Caco-2 (cell line): ENCODE data around the gene DENND1A. TPM values are rescaled to one million over a fixed set of nuclear protein-coding genes. Genes with fewer than 3 reads are reported as not detected.

ENCODE experiments used
- BruUV-seq: library from RNA; stranded (reverse); fragments of 400-500 nt; replicated peaks from 2 replicates; lab custom pipeline; 2021; lab: Mats Ljungman, UMichigan
- CTCF ChIA-PET: fragments of 300-600 bp; sonication (Branson Sonifier 250); formaldehyde crosslinking; loops from one replicate; lab custom pipeline; 2022; ENCODE audit warnings: antibody characterized with exemption; lab: Charles Lee
- POLR2A ChIA-PET: fragments of 300-600 bp; sonication (Branson Sonifier 250); formaldehyde crosslinking; loops from one replicate; lab custom pipeline; 2022; ENCODE audit warnings: antibody characterized with exemption; lab: Charles Lee
- DNase-seq, 2 experiments: peaks; one replicate each; pipeline versions ENCODE4 v3.0.0 to v3.0.0-alpha.2; 2020 to 2022
- H3K27me3 ChIP-seq: replicated peaks from 2 replicates; pipeline ENCODE4 v1.6.0; 2011; ENCODE audit warnings: low read length; ENCODE audit not compliant: control insufficient read depth, insufficient read depth
- H3K36me3 ChIP-seq: 2 replicates; pipeline ENCODE4 v1.5.1; 2011; ENCODE audit warnings: low read length; ENCODE audit not compliant: control insufficient read depth, insufficient read depth
- H3K4me1 ChIP-seq: fragments of 250-450 bp; sonication (Bioruptor Pico); 2 replicates; pipeline ENCODE4 v1.5.1; 2020; ENCODE audit warnings: mild to moderate bottlenecking
- H3K4me3 ChIP-seq: 2 replicates; pipeline ENCODE4 v1.5.1; 2011; ENCODE audit warnings: low read depth, mild to moderate bottlenecking, control low read depth, low read length
- H3K9me3 ChIP-seq: fragments of 250-450 bp; sonication (Bioruptor Pico); 2 replicates; pipeline ENCODE4 v1.5.1; 2020; ENCODE audit warnings: mild to moderate bottlenecking, moderate library complexity
- H3K27ac Mint-ChIP-seq: one replicate; pipeline ENCODE4 v1.8.0; 2022; ENCODE audit warnings: mixed read lengths; ENCODE audit not compliant: unreplicated experiment
- H3K27me3 Mint-ChIP-seq: one replicate; pipeline ENCODE4 v1.8.0; 2022; ENCODE audit warnings: mixed read lengths; ENCODE audit not compliant: insufficient read depth, unreplicated experiment
- H3K36me3 Mint-ChIP-seq: one replicate; pipeline ENCODE4 v1.8.0; 2022; ENCODE audit warnings: mild to moderate bottlenecking, mixed read lengths; ENCODE audit not compliant: insufficient read depth, unreplicated experiment
- H3K4me1 Mint-ChIP-seq: one replicate; pipeline ENCODE4 v1.8.0; 2022; ENCODE audit warnings: low read depth, mixed read lengths; ENCODE audit not compliant: unreplicated experiment
- H3K4me3 Mint-ChIP-seq: one replicate; pipeline ENCODE4 v1.8.0; 2022; ENCODE audit warnings: mild to moderate bottlenecking, moderate library complexity, mixed read lengths; ENCODE audit not compliant: unreplicated experiment
- H3K9me3 Mint-ChIP-seq: one replicate; pipeline ENCODE4 v1.8.0; 2022; ENCODE audit warnings: mixed read lengths; ENCODE audit not compliant: unreplicated experiment
- intact Hi-C: fragments of 100-400 bp; cut with micrococcal nuclease; formaldehyde crosslinking; loops from one replicate; pipeline ENCODE4 v1.10.0; 2022; ENCODE audit not compliant: unreplicated experiment
- total RNA-seq: library from RNA; stranded (reverse); gene quantifications from 2 replicates; pipeline ENCODE4 v1.2.3, GENCODE V29; 2022
- TF ChIP-seq, protein P1 (sequence below), 2 experiments: fragments of 200-600 bp in 1 of 2; IDR thresholded peaks; 1 replicate in 1 of 2; 2 replicates in 1 of 2; pipeline versions ENCODE4 v1.5.1 to v1.8.0; 2011 to 2022; ENCODE audit warnings: antibody characterized with exemption in 1 of 2, control low read depth in 1 of 2, inconsistent platforms in 1 of 2, low read depth in 1 of 2, low read length in 1 of 2, mild to moderate bottlenecking in 1 of 2, moderate library complexity in 1 of 2; ENCODE audit not compliant: insufficient read depth in 1 of 2, severe bottlenecking in 1 of 2, unreplicated experiment in 1 of 2

The DENND1A gene
- total RNA-seq, 1 experiment from 2014 or later: 41.6 TPM

DNA sequence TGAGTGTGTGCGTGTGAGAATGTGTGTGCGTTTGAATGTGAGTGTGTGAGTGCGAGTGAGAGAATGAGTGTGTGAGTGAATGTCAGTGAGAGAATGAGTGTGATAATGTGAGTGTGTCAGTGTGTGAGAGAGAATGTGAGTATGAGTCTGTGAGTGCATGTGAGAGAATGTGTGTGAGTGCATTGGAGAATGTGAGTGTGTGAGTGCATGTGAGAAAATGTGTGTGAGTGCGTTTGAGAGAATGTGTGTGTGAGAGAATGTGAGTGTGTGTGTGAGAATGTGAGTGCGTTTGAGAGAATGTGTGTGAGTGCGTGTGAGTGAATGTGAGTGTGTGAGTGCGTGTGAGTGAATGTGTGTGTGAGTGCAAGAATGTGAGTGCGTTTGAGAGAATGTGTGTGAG, 42.7 kb upstream of the DENND1A start:
- Histone ChIP-seq H3K4me1 (no peaks in the 10 kb centered on the region), H3K27me3 (no peaks in the 10 kb centered on the region), H3K36me3 (no peaks in the 10 kb centered on the region), H3K4me3 (no peak overlapping the region), H3K9me3 (peaks cover 8% of the 10 kb centered on the region)
- ChIA-PET CTCF (no interaction called here), POLR2A (no interaction called here)
- TF ChIP-seq, protein P1, sequence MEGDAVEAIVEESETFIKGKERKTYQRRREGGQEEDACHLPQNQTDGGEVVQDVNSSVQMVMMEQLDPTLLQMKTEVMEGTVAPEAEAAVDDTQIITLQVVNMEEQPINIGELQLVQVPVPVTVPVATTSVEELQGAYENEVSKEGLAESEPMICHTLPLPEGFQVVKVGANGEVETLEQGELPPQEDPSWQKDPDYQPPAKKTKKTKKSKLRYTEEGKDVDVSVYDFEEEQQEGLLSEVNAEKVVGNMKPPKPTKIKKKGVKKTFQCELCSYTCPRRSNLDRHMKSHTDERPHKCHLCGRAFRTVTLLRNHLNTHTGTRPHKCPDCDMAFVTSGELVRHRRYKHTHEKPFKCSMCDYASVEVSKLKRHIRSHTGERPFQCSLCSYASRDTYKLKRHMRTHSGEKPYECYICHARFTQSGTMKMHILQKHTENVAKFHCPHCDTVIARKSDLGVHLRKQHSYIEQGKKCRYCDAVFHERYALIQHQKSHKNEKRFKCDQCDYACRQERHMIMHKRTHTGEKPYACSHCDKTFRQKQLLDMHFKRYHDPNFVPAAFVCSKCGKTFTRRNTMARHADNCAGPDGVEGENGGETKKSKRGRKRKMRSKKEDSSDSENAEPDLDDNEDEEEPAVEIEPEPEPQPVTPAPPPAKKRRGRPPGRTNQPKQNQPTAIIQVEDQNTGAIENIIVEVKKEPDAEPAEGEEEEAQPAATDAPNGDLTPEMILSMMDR (IDR thresholded peaks at IDR 0.05; ENCODE audit: insufficient read depth in 1 of 2, low read depth in 1 of 2, low read length in 1 of 2, severe bottlenecking in 1 of 2, unreplicated experiment in 1 of 2): no peak
- H3K36me3 Mint-ChIP-seq: no peaks in the 10 kb centered on the region
- no peak overlapping the region for H3K27ac Mint-ChIP-seq
- no peaks in the 10 kb centered on the region for H3K27me3 Mint-ChIP-seq
- H3K4me1 Mint-ChIP-seq: no peaks in the 10 kb centered on the region
- no peak for DNase-seq
- H3K9me3 Mint-ChIP-seq: no peaks in the 10 kb centered on the region
- no peak overlapping the region for H3K4me3 Mint-ChIP-seq
- intact Hi-C loops: no loop called here
- BruUV-seq: no TSS peak

GRCh38 chr9:123967323-123967722, 37.4 kb upstream of the DENND1A start:
- H3K9me3 Mint-ChIP-seq: no peaks in the 10 kb centered on the region
- TF ChIP-seq, protein P1 (IDR thresholded peaks at IDR 0.05; ENCODE audit: insufficient read depth in 1 of 2, low read depth in 1 of 2, low read length in 1 of 2, severe bottlenecking in 1 of 2, unreplicated experiment in 1 of 2): no peak
- POLR2A ChIA-PET: no interaction called here
- Histone ChIP-seq H3K9me3 (0 out of 2 replicates have a peak, but pooled peaks cover 2% of the 10 kb centered on the region), H3K4me1 (no peaks in the 10 kb centered on the region), H3K4me3 (no peak overlapping the region), H3K36me3 (no peaks in the 10 kb centered on the region), H3K27me3 (no peaks in the 10 kb centered on the region)
- intact Hi-C loops: no loop called here
- CTCF ChIA-PET: no interaction called here
- no peak overlapping the region for H3K4me3 Mint-ChIP-seq
- H3K27me3 Mint-ChIP-seq: no peaks in the 10 kb centered on the region
- no peak overlapping the region for H3K27ac Mint-ChIP-seq
- no peaks in the 10 kb centered on the region for H3K36me3 Mint-ChIP-seq
- H3K4me1 Mint-ChIP-seq: no peaks in the 10 kb centered on the region
- DNase-seq: no peak
- BruUV-seq: no TSS peak

DNA sequence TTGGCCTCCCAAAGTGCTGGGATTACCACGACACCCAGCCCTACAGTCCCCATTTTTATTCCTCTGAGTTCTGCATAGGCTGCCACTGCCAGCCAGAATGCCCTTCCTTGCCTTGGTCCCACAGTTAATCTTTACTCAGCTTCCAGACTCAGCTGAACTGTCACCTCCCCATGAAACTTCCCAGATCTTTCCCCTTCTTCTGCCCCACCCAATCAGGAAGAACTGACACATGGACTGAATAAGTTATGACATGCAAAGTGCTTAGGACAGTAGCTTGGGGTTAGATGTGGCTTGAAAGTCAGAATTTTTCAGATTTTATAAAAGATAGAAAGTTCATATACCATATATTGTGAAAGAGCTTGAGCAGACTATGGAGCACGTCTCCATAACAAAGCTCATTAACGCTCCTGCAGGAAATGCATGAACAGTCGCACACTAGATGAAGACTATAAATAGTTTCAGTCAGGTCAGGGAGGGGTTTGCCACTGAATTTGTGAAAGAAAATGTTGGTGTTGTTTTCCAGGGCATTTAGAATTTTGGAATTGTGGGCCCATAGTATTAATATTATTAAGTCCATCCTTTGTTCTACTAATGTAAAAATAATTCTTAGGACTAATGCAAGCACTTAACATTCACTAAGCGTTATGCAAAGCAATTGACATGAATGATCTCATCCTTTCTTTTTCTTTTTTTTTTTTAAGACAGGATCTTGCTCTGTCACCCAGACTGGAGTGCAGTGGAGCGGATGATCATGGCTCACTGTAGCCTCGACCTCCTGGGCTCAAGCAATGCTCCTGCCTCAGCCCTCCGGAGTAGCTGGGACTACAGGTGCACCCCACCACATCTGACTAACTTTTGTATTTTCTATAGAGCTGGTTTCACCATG, 36.1 kb upstream of the DENND1A start:
- no peaks in the 10 kb centered on the region for H3K9me3 ChIP-seq
- ChIA-PET POLR2A (no interaction called here), CTCF (no interaction called here)
- Mint-ChIP-seq H3K4me1 (no peaks in the 10 kb centered on the region), H3K36me3 (no peaks in the 10 kb centered on the region), H3K9me3 (no peaks in the 10 kb centered on the region), H3K27me3 (no peaks in the 10 kb centered on the region), H3K27ac (no peak overlapping the region), H3K4me3 (no peak overlapping the region)
- H3K4me3 ChIP-seq: no peak overlapping the region
- BruUV-seq: no TSS peak
- no peak for DNase-seq
- intact Hi-C loops: no loop called here
- TF ChIP-seq, protein P1 (IDR thresholded peaks at IDR 0.05; ENCODE audit: insufficient read depth in 1 of 2, low read depth in 1 of 2, low read length in 1 of 2, severe bottlenecking in 1 of 2, unreplicated experiment in 1 of 2): no peak
- H3K36me3 ChIP-seq: no peaks in the 10 kb centered on the region
- H3K4me1 ChIP-seq: no peaks in the 10 kb centered on the region
- H3K27me3 ChIP-seq: no peaks in the 10 kb centered on the region
